GM18499 (cell line): ENCODE measurements around the gene CACNB1.
"Not testable (repeated sequence)": the region's sequence is repeated elsewhere in the genome, so short reads cannot be mapped to it uniquely, and the experiment has no call there.

Experiments used
- ATAC-seq: cut with Tn5 transposase; IDR thresholded peaks from one replicate; pipeline ENCODE4 v1.9.1; 2021; ENCODE audit warnings: moderate number of reproducible peaks; ENCODE audit not compliant: insufficient read depth, unreplicated experiment

CACNB1 gene

DNA sequence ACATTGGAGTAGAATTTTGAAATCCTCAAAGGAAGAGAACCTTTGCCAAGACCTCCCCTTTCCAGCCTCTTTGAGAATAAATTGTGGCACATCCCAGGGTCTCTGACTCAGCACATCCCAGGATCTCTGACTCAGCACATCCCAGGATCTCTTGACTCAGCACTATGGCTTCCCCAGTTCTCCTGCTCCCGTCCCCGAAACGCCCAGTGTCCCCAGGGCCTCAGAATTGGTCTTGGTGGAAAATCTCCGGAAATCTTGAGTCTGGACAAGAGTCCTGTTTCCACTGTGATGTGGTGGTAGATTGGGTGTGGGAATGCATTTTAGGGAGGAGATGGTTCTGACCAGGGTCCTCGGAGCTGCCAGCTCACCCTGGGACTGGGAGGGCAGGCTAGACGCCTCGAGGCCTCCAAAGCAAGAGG, 65.3 kb downstream of the CACNB1 start:
- ATAC-seq: no peak

DNA sequence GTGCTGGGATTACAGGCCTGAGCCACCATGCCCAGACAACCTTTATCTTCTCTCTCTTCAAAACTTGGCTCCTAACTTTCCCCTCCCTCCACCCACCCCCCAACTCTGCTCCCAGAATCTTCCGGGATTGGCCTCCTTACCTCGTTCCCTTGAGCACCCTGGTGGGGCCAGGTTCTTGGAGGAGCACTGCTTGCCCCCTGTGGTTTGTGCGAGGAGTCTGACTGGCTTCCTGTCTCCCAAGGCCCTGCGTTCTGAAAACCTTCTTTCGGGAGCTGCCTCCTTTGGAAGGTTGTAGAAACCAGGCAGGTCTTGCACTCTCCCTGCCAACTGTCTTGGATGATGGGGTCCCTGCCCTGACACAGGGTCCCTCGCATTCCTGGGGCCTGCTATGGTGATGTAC, 65.9 kb downstream of the CACNB1 start:
- ATAC-seq: no peak

DNA sequence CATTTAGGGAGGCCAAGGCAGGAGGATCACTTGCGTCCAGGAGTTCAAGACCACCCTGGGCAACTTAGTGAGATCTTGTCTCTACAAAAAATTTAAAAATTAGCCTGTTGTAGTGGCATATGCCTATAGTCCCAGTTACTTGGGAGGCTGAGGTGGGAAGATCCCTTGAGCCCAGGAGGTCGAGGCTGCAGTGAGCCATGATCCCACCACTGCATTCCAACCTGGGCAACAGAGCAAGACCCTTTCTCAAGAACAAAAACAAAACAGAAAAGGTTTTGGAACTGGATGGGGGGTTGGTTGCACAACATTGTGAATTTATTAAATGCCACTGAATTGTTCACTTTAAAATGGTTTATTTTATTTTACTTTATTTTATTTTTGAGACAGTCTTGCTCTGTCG, 67.3 kb downstream of the CACNB1 start:
- ATAC-seq: no peak

DNA sequence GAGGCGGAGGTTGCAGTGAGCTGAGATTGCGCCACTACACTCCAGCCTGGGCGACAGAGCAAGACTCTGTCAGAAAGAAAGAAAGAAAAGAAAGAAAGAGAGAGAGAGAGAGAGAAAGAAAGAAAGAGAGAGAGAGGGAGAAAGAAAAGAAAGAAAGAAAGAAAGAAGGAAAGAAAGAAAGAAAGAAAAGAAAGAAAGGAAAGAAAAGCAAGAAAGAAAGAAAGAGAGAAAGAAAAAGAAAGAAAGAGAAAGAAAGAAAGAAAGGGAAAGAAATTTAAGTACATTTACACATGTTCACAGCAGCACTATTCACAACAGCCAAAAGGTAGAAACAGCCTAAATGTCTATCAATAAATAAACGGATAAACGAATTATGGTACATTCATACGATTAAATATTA, 67.9 kb downstream of the CACNB1 start:
- not testable (repeated sequence) for ATAC-seq

DNA sequence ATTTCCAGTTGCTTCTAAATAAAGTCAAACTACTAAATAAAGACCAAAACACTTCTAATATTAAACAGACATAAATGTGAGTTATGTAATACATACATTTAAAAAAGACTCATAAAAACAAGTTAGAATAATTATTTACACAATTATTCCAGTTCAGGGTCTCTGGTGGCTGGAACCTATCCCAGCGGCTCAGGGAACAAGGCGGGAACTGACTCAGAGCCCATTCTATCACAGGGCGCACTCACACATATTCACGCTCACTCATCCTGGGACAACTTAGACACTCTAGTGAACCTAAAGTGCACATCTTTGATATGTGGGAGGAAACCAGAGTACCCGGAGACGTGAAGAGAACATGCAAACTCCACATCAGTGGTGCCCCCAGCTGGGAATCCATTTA, 71.0 kb downstream of the CACNB1 start:
- ATAC-seq: no peak

DNA sequence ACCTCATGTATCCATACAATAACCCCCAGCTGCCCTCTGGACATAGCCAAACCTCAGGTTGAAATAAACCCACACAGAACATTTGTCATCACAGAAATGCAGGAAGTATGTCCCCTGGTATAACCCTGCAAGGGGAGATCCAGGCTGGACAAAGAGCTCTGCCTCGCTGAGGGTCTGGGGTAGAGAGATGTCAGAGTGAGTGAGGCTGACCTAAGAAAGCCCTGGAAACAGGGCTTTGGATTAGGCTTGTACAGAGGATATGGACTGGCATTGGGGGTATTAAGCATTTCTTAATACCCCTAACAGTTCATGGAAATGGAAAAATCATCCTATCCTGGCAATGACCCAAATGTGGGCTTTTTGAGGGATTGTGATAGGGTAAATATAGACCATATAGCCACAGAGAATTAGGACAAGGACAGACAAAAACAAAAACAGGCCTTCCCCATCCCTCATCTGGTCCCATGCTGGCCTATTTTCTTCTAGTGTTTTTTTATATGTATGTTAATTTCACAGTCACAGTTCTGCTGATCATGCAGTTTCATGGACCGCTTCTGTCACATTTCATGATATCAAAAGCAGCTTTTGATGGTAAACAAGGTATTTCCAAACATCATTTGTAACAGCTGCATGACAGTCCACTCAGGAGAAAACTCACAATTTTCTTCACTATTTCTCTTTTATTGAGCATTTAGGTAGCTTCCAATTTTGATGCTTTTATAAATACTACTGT, 72.2 kb downstream of the CACNB1 start:
- ATAC-seq: no peak

DNA sequence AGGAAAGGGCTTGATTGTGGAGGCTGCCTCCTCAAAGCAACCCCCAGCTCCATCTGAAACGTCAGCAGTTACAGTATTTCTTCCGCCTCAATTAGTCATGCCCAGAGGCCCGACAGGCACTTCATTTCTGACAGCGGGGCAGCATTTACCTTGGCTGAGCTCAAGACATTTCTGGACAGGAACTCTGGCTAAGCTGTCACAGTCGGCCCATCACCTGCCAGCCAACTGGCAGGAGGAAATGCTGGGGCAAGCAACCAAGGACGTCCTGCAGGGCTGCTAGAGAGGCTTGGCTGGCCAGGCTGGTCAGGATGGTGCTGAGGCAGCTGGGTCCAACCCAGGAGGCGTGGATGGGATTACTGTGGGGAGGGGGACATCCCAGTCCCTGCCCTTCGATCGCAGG, 73.8 kb downstream of the CACNB1 start:
- no peak for ATAC-seq
